OCI-LY7 (cell line): ENCODE measurements around the gene DCD. TPM values are rescaled to one million over a fixed set of nuclear protein-coding genes. Genes with fewer than 3 reads are reported as not detected.

Experiments used
- BruUV-seq: library from RNA; stranded (reverse); fragments of 400-500 nt; replicated peaks from 2 replicates; lab custom pipeline; 2021; lab: Mats Ljungman, UMichigan
- CTCF ChIA-PET: fragments of 300-600 bp; sonication (Branson Sonifier 250); formaldehyde crosslinking; loops from one replicate; lab custom pipeline; 2022; ENCODE audit warnings: antibody characterized with exemption; ENCODE audit not compliant: unreplicated experiment; lab: Charles Lee
- POLR2A ChIA-PET: fragments of 300-600 bp; sonication (Branson Sonifier 250); formaldehyde crosslinking; loops from one replicate; lab custom pipeline; 2022; ENCODE audit warnings: antibody characterized with exemption; lab: Charles Lee
- DNase-seq: peaks from one replicate; pipeline ENCODE4 v3.0.0-alpha.2; 2015; ENCODE audit warnings: low spot score
- H2AFZ ChIP-seq: fragments of 200-600 bp; sonication (generic), shearing (Covaris generic); 2 replicates; pipeline ENCODE4 v1.6.1; 2014; ENCODE audit warnings: mild to moderate bottlenecking, antibody characterized with exemption, low read length, moderate library complexity
- H3K27ac ChIP-seq: fragments of 200-600 bp; sonication (generic); 2 replicates; pipeline ENCODE4 v1.5.1; 2014; ENCODE audit warnings: mixed run types, low read depth, mild to moderate bottlenecking, moderate library complexity, low read length, inconsistent platforms; ENCODE audit not compliant: poor library complexity, severe bottlenecking
- H3K36me3 ChIP-seq: fragments of 200-600 bp; sonication (generic); 2 replicates; pipeline ENCODE4 v1.6.1; 2014; ENCODE audit warnings: mild to moderate bottlenecking, antibody characterized with exemption, low read length, moderate library complexity, mixed read lengths; ENCODE audit not compliant: insufficient read depth
- H3K4me1 ChIP-seq: fragments of 200-600 bp; sonication (generic); 2 replicates; pipeline ENCODE4 v1.5.1; 2014; ENCODE audit warnings: mild to moderate bottlenecking, low read length; ENCODE audit not compliant: insufficient read depth, poor library complexity, severe bottlenecking
- H3K4me2 ChIP-seq: fragments of 200-600 bp; sonication (generic); 2 replicates; pipeline ENCODE4 v1.6.1; 2014; ENCODE audit warnings: mild to moderate bottlenecking, low read length
- H3K4me3 ChIP-seq: fragments of 200-600 bp; sonication (generic); 2 replicates; pipeline ENCODE4 v1.5.1; 2014; ENCODE audit warnings: mild to moderate bottlenecking, low read depth, low read length; ENCODE audit not compliant: poor library complexity, severe bottlenecking
- H3K79me2 ChIP-seq: fragments of 200-600 bp; sonication (generic); 2 replicates; pipeline ENCODE4 v1.6.1; 2016; ENCODE audit warnings: low read depth, mild to moderate bottlenecking, low read length, moderate library complexity, mixed read lengths; ENCODE audit not compliant: insufficient read depth
- H3K9me2 ChIP-seq: fragments of 200-600 bp; sonication (generic); 2 replicates; pipeline ENCODE4 v1.6.1; 2016; ENCODE audit warnings: mild to moderate bottlenecking, low read length, mixed read lengths; ENCODE audit not compliant: insufficient read depth
- H3K9me3 ChIP-seq: fragments of 200-600 bp; sonication (generic); 2 replicates; pipeline ENCODE4 v1.6.1; 2014; ENCODE audit warnings: mild to moderate bottlenecking, mixed run types, low read length, mixed read lengths
- H4K20me1 ChIP-seq: fragments of 200-600 bp; sonication (generic); 2 replicates; pipeline ENCODE4 v1.6.1; 2014; ENCODE audit warnings: mild to moderate bottlenecking, antibody characterized with exemption, low read length, moderate library complexity, mixed read lengths; ENCODE audit not compliant: insufficient read depth
- CTCF ChIP-seq: fragments of 200-600 bp; sonication (generic); conservative IDR thresholded peaks from 2 replicates; pipeline ENCODE4 v1.5.1; 2014; ENCODE audit warnings: mild to moderate bottlenecking, antibody characterized with exemption, low read length, moderate library complexity, mixed read lengths
- EZH2phosphoT487 ChIP-seq: fragments of 200-600 bp; sonication (generic); IDR thresholded peaks from 2 replicates; pipeline ENCODE4 v1.6.1; 2018; ENCODE audit warnings: low read depth, borderline replicate concordance, mild to moderate bottlenecking, mixed run types, antibody characterized with exemption, low read length, moderate library complexity, mixed read lengths
- intact Hi-C: fragments of 100-400 bp; cut with micrococcal nuclease; formaldehyde crosslinking; loops from one replicate; pipeline ENCODE4 v1.10.0; 2022; ENCODE audit not compliant: unreplicated experiment
- total RNA-seq, 2 experiments: library from RNA; depleted of rRNA in 1 of 2; stranded (reverse); fragments of >200 nt in 1 of 2; shearing (Covaris generic) in 1 of 2; gene quantifications; 2 replicates each; pipeline ENCODE4 v1.2.3, GENCODE V29; 2014 to 2022

Gene DCD
- total RNA-seq, 2 experiments from 2014 or later: not detected

- no TSS peak for BruUV-seq
- no peak overlapping the region for H3K4me3 ChIP-seq
- no peak for DNase-seq
- CTCF ChIA-PET: interaction anchor here (0.5 kb wide), 1 partner anchor 8 kb away, joined by 3 read pairs; no protein-coding TSS in a partner anchor
- no peaks in the 10 kb centered on the region for H3K79me2 ChIP-seq
- H3K4me1 ChIP-seq: no peaks in the 10 kb centered on the region
- H4K20me1 ChIP-seq: no peaks in the 10 kb centered on the region
- H3K27ac ChIP-seq: no peak overlapping the region
- TF ChIP-seq CTCF (no peak), EZH2phosphoT487 (no peak)
- POLR2A ChIA-PET: interaction anchor here (1.2 to 1.4 kb wide), 2 partner anchors 11 to 20 kb away, joined by 3 to 5 read pairs; no protein-coding TSS in a partner anchor
- H3K9me2 ChIP-seq: no peaks in the 10 kb centered on the region
- no peaks in the 10 kb centered on the region for H3K9me3 ChIP-seq
- H3K36me3 ChIP-seq: no peaks in the 10 kb centered on the region
- intact Hi-C loops: no loop called here
- no peak overlapping the region for H3K4me2 ChIP-seq
- no peak overlapping the region for H2AFZ ChIP-seq
Measured at GRCh38 chr12:54657105-54657607, 9.0 kb upstream of the DCD start.

GRCh38 chr12:54654926-54655325 lies 6.8 kb upstream of the DCD start:
- H3K79me2 ChIP-seq: no peaks in the 10 kb centered on the region
- ChIA-PET CTCF (no interaction called here), POLR2A (interaction anchor here (0.7 kb wide), 1 partner anchor 660 kb away, joined by 4 read pairs; no protein-coding TSS in a partner anchor)
- TF ChIP-seq EZH2phosphoT487: no peak
- TF ChIP-seq CTCF: no peak
- H3K4me2 ChIP-seq: no peak overlapping the region
- H2AFZ ChIP-seq: no peak overlapping the region
- no peaks in the 10 kb centered on the region for H4K20me1 ChIP-seq
- H3K9me3 ChIP-seq: no peaks in the 10 kb centered on the region
- no peak overlapping the region for H3K27ac ChIP-seq
- no peaks in the 10 kb centered on the region for H3K9me2 ChIP-seq
- H3K36me3 ChIP-seq: no peaks in the 10 kb centered on the region
- BruUV-seq: no TSS peak
- no peaks in the 10 kb centered on the region for H3K4me1 ChIP-seq
- no peak overlapping the region for H3K4me3 ChIP-seq
- no peak for DNase-seq
- intact Hi-C loops: no loop called here

- no peaks in the 10 kb centered on the region for H3K36me3 ChIP-seq
- H3K9me2 ChIP-seq: no peaks in the 10 kb centered on the region
- no peak overlapping the region for H3K27ac ChIP-seq
- no peak overlapping the region for H3K4me3 ChIP-seq
- no peaks in the 10 kb centered on the region for H3K9me3 ChIP-seq
- CTCF ChIA-PET: no interaction called here
- intact Hi-C loops: no loop called here
- H3K4me1 ChIP-seq: no peaks in the 10 kb centered on the region
- no peaks in the 10 kb centered on the region for H3K79me2 ChIP-seq
- no peak overlapping the region for H3K4me2 ChIP-seq
- BruUV-seq: no TSS peak
- TF ChIP-seq CTCF (no peak), EZH2phosphoT487 (no peak)
- DNase-seq: no peak
- no peak overlapping the region for H2AFZ ChIP-seq
- POLR2A ChIA-PET: interaction anchor here (2.3 kb wide), 1 partner anchor 11 kb away, joined by 6 read pairs; no protein-coding TSS in a partner anchor
- no peaks in the 10 kb centered on the region for H4K20me1 ChIP-seq
Measured at GRCh38 chr12:54653025-54653424, 4.9 kb upstream of the DCD start.
